HuH-7 (cell line): ENCODE measurements around the gene KIF3A.

Experiments used
- DNase-seq: peaks from one replicate; pipeline ENCODE4 v3.0.0; 2011; ENCODE audit warnings: low spot score

KIF3A gene

DNA sequence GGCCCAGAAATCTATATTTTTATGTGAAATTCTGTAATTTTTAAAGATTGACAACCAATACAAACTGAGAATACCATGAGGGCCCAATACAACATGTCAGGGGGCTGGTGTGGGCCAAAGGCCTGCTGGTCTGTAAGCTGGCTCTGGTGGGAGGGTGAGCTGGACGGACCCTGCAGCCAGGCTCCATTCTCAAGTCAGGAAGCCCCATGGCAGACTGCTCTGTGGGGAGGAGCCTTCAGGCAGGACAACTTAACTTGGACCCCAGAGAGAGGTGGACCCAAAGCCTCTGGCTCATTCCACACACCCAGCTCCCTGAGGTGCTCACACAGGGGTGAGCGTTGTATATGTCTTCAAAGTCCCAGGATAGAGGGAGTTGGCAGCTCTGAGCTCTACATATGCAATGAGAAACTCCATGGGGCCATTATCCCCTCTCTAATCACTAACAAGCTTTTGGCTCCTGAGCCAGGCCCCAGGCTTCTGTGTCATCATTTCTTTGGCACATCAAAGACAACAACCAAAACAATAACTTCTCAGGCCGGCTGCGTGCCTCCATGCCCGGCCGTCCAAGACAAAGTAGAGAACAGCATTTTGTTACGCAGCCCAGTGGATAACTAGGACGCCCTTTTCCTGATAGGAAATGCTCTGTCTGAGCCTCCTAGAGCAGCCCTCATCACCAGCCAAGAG is 33.3 kb upstream of the KIF3A start:
- DNase-seq: no peak

DNA sequence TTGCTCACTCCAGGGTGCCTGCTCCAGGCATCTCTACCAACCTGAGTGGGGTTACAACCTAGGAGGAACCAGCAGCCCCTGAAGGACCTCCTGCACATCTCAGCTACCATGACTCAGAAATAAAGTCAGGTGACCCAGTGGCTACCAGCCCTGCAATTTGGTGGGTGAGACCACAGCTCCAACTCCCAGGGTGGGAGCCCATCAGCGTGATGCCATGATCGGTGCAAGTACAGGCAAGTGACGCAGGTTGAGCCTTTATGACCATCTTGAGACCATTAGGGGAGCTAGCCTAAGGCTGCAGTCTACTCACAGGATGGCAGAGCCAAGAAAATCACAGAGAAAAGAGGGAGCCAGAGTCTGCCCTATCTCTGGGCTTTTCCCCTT is 31.1 kb upstream of the KIF3A start:
- DNase-seq: no peak

GRCh38 chr5:132767150-132767549 is 29.8 kb upstream of the KIF3A start:
- no peak for DNase-seq

- no peak for DNase-seq
Observed at GRCh38 chr5:132766806-132767055, 29.4 kb upstream of the KIF3A start.

DNA sequence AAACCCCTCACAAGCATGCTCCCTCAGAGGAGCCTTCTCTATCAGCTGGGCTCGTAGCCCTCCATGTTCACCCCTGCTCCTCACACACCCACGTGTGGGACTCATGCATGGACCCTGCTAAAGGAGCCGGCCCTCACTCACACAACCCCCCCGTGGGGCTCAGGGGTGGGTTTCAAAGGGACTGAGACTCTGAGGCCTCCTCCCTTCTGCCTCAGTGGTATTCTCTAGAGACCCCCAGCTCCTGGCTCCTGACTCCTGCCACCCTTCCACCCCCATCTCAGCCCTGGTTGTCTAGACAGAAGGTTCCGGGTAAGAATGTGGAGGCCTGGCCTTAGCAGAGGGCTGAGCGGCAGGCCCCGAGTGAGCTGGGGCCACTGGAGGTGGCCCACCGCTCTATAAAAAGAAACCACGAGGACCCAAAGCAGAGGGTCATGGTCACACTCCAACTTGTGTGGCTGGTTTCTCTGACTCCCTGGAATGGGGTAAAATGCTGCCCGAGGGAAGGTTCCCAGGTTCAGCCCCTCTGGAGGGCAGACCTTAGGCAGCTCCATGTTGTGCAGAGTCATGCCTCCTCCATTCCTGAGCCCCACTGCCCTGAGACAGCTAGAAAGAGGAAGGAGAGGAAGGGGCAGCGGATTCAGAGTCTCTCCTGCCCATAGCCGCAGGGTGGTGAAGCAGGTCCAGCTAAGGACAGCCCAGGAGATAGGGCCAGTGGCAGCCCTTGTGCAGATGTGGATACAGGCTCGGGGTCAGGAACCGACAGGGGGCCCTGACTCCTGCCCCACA is 28.9 kb upstream of the KIF3A start:
- no peak for DNase-seq

DNA sequence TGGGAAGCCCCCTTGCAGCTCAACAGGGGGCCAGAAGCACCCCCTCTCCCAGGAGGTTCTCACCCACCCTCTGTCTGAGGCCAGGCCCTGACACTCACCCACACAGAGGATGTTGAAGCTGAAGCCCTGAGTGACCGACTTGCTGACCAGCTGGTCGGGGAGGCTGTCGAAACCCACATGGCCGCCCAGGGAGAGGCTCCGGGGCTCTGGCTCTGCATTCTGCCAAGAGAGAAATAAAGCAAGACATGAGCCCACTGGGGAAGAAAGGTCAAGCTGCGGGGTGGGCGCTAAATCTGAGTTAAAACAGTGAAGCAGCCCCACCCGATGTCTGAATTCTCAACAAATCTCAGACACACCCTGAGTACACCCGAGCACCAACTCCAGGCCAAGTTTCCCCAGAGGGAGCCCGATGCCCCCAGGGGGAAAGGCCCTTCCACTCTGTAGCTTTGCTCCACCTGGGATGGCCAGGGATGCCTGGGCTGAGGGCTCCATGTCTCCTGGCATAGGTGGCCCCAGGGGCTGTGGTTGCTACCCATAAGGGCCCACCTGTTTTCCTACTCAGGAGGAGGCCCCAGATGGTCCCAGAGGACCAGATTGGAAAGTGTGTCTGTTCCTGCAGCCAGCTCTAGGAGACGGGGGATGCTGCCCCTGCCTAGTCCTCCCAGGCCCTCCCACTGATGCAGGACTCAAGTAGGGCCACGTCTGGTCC is 28.1 kb upstream of the KIF3A start:
- DNase-seq: no peak

DNA sequence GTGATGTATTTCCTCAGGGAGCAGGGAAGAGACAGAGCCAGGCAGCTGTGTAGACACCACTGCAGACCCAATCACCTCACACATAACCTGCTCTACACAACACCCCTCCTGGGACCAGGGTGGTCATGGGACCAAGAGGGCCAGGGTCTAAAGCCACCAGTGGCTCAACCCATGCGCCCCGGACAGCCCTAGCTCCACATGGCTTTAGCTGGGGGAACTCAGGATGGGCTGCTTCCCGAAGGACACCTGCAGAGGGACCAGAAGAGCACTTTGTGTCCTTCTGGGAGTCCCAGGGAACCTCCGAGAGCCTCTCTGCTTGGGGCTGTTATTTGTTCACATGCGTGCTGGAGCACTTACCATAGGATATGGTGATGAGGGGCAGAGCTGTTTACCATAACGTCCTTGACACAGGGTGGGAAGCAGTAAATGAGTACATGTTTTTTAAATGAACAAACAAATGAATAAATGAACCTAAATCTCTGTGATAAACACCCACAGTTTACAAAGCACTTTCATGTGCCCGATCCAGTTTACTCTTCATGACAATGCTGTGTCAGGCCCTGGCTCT is 27.4 kb upstream of the KIF3A start:
- DNase-seq: no peak

DNA sequence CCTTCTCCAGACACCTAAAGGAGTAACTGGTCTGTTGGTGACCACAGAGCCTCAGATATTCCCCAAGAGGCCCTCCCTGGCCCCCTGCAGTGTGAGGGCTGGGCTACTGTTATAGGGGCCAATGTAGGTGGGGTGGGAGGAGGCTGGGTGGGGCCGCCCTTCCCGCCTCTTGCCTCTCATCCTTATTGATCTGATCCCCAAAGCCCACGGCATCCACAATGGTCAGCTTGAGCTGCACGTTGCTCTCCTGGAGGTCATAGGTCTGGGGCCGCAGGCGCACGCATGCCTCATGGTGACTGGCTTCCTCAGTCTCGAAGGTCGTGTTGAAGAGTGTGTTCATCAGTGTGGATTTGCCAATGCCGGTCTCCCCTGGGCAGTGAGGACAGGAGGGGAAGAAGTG is 26.7 kb upstream of the KIF3A start:
- DNase-seq: no peak

GRCh38 chr5:132763181-132764036 is 26.1 kb upstream of the KIF3A start:
- no peak for DNase-seq

- DNase-seq: no peak
Observed at GRCh38 chr5:132762246-132763000, 25.1 kb upstream of the KIF3A start.

GRCh38 chr5:132761321-132762240 is 24.2 kb upstream of the KIF3A start:
- DNase-seq: no peak

- DNase-seq: no peak
Observed at GRCh38 chr5:132760601-132761317, 23.4 kb upstream of the KIF3A start.

DNA sequence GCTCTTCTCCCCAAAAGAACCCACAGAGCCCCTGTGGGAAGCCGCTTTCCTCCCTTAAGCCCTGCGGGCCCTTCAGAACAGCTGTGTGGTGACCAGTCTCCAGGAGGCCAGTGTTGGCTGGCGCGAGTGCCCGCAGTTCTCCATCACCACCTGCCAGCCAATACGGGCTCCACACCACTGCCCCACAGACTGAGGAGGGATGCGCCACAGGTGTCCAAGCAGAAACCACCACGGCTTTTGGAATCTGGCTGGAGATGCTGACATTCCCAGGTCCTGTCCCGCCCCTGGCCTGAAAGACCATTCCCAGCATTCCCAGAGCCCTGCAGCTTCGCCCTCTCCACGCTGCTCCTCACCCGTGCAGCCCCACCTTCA is 22.7 kb upstream of the KIF3A start:
- DNase-seq: no peak

DNA sequence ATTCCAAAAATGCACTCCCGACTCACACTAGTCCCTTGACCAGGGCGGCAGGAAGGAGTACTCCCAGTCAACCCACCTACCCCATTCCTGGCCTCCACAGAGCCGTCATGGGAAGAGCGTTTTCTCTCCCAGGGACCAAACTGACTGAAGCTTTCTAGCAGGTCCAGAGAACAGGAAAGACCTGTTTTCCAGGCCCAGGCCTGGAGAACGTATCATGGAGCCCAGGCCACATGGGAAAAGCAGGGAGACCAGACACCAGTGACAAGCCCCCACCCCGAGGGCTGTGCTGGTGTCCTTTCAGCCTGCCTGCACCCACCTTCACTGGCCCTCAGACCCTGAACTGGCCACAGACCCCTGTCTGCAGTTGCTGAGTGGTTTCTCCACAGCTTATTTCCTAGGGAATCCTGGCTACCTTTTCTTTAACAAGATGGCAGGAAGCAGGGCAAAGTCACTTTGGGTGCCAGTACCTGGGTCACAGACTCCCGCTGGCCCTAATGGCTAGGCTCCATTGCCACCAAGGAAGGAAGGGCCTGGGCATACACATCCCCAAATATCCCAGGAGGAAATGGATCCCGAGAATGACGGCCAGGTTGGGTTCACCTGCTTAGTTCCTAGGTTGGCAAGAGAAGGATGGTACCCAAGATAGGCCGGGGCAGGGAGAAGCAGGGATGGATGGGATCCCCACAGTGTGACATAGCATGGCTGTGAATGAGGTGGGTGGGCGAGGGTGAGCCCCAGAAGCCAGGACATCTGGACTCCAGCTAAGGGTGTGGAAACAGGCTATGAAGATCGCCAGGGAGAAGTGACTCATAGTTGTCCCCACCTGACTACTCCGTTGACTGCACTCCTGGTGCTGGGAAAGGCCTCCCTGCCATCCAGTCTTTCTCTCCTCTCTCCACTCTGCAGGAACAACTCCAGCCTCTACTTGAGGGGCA is 22.0 kb upstream of the KIF3A start:
- DNase-seq: no peak

DNA sequence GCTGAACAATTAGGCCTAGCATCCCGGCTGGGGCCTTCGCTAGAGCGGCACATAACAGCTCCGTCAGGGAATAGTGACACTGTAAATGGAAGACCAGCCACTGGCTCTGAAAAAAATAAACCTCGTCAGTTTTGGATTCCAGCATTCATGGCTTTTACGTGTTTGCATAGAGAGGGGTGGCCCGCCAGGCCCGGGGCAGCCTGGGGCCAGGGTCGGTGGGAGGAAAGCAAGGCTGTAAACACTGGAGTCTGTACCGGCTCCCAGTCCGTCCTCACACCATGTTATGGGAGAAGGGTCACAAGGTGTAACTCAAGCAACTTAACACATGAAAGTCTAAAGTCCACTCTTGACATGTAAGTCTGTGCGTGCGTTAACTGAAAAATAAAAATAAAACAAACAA is 21.1 kb upstream of the KIF3A start:
- no peak for DNase-seq

DNA sequence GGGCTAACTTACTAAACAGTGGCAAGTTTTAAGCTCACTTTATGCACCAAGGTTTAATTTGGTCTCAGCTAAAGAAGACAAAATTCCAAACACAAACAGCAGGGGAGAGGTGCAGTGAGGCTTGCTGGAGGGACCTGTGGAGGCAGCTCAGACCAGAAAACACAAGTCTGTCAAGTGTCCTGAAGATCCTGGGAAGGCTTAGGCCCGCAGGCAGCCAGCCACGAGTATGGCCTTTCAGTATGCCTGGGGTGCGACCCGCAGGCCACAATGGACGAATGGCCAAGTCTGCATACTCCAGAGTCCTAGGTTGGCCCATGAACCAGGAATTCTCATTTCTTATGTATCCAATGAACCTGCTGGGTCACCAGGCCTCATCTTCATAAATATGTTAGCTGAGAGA is 19.2 kb upstream of the KIF3A start:
- no peak for DNase-seq

- DNase-seq: no peak
Observed at GRCh38 chr5:132754947-132755346, 17.6 kb upstream of the KIF3A start.

DNA sequence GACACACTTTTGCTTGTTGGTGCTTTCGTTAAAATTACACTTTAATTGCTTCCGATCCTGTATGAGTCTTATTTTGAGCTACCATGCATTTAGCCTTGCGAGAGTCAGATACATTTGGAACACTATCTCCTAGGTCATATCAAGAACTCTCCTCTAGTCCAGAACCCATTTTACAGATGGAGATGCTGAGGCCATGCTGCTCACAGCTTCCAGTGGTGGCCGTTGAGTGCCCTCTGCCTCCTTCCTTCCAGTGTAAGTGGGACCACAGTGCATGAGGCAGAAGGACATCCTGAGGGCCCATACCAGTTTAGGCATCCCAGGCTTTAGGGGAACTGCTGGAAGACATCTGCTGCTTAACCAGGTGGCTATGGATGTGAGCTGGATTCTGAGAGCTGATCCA is 16.8 kb upstream of the KIF3A start:
- DNase-seq: no peak
